K562 (cell line): ENCODE data around the gene GALT. TPM values are rescaled to one million over a fixed set of nuclear protein-coding genes. Genes with fewer than 3 reads are reported as not detected.

Experiments used
- ATAC-seq: fragments of 200-7000 bp; cut with Tn5 transposase; 3 replicates; pipeline ENCODE4 v1.9.1; 2020; ENCODE audit warnings: moderate library complexity
- BruUV-seq: library from RNA; stranded (reverse); fragments of 400-500 nt; replicated peaks from 2 replicates; lab custom pipeline; 2021; lab: Mats Ljungman, UMichigan
- CTCF ChIA-PET: fragments of 300-600 bp; formaldehyde crosslinking; extraction: SDS; loops from one replicate; lab custom pipeline; 2021; ENCODE audit warnings: low intra/inter-chr PET ratio; lab: Yijun Ruan, JAX
- POLR2A ChIA-PET: fragments of 300-600, 350-650 bp; sonication (Branson Sonifier 250); formaldehyde crosslinking; extraction: SDS; loops from one replicate; lab custom pipeline; 2021; ENCODE audit warnings: antibody characterized with exemption, inconsistent platforms; lab: Yijun Ruan, JAX
- DNase-seq, 4 experiments: peaks; one replicate each; pipeline versions ENCODE4 v3.0.0 to v3.0.0-alpha.2; 2011 to 2018; ENCODE audit warnings: low spot score in 3 of 4, mixed read lengths in 3 of 4; ENCODE audit errors: extremely low read depth in 1 of 4
- FAIRE-seq: peaks from 2 replicates; lab custom pipeline; 2011; peaks lifted over from hg19 to GRCh38; lab: Jason Lieb, UNC
- H2AFZ ChIP-seq: 2 replicates; pipeline ENCODE4 v1.6.0; 2011; ENCODE audit warnings: low read depth, low read length, control low read depth, inconsistent platforms
- H3K27ac ChIP-seq: fragments of 200-600 bp; 3 replicates; pipeline ENCODE4 v1.8.0; 2011; ENCODE audit warnings: low read depth, mild to moderate bottlenecking, control low read depth, inconsistent platforms, low read length, moderate library complexity, mixed read lengths; ENCODE audit errors: extremely low read depth
- H3K27me3 ChIP-seq, 2 experiments: fragments of 300-600 bp in 1 of 2; 2 replicates in 1 of 2; 3 replicates in 1 of 2; pipeline versions ENCODE4 v1.6.0 to v1.8.0; 2011; ENCODE audit warnings: inconsistent platforms in 2 of 2, low read length in 2 of 2, mild to moderate bottlenecking in 1 of 2, mixed read lengths in 1 of 2, moderate library complexity in 1 of 2; ENCODE audit not compliant: control insufficient read depth in 2 of 2, insufficient read depth in 2 of 2
- H3K36me3 ChIP-seq: fragments of 300-600 bp; 3 replicates; pipeline ENCODE4 v1.8.0; 2011; ENCODE audit warnings: mild to moderate bottlenecking, low read length, inconsistent platforms; ENCODE audit not compliant: control insufficient read depth, insufficient read depth
- H3K4me1 ChIP-seq, 2 experiments: fragments of 200-600 bp in 1 of 2; replicated peaks in 1 of 2; 2 replicates in 1 of 2; 3 replicates in 1 of 2; pipeline versions ENCODE4 v1.5.1 to v1.8.0; 2011; ENCODE audit warnings: inconsistent platforms in 2 of 2, low read length in 2 of 2, mild to moderate bottlenecking in 1 of 2, mixed read lengths in 1 of 2, moderate library complexity in 1 of 2; ENCODE audit not compliant: control insufficient read depth in 2 of 2, insufficient read depth in 2 of 2
- H3K4me2 ChIP-seq: 2 replicates; pipeline ENCODE4 v1.6.1; 2011; ENCODE audit warnings: low read length, control low read depth, inconsistent platforms, mixed read lengths; ENCODE audit not compliant: insufficient read depth
- H3K4me3 ChIP-seq: fragments of 200-600 bp; sonication (generic), shearing (Covaris generic); 2 replicates; pipeline ENCODE4 v1.5.1; 2016; ENCODE audit warnings: control low read depth, inconsistent platforms
- H3K79me2 ChIP-seq: fragments of 200-600 bp; 3 replicates; pipeline ENCODE4 v1.8.0; 2011; ENCODE audit warnings: low read length, inconsistent platforms; ENCODE audit not compliant: control insufficient read depth, insufficient read depth
- H3K9ac ChIP-seq, 2 experiments: 2 replicates each; pipeline versions ENCODE4 v1.6.0 to v1.6.1; 2011; ENCODE audit warnings: low read depth in 2 of 2, low read length in 2 of 2, control low read depth in 1 of 2, inconsistent platforms in 1 of 2, mild to moderate bottlenecking in 1 of 2, mixed read lengths in 1 of 2; ENCODE audit not compliant: insufficient read depth in 1 of 2
- H3K9me1 ChIP-seq: one replicate; pipeline ENCODE4 v1.6.0; 2011; ENCODE audit warnings: inconsistent platforms, mild to moderate bottlenecking, low read length, moderate library complexity; ENCODE audit not compliant: control insufficient read depth, insufficient read depth
- H3K9me3 ChIP-seq: replicated peaks from 2 replicates; pipeline ENCODE4 v1.5.1; 2011; ENCODE audit warnings: low read depth, low read length, inconsistent platforms; ENCODE audit not compliant: control insufficient read depth, insufficient read depth
- H4K20me1 ChIP-seq: replicated peaks from 2 replicates; pipeline ENCODE4 v1.6.1; 2011; ENCODE audit warnings: low read length, inconsistent platforms, mixed read lengths; ENCODE audit not compliant: control insufficient read depth, insufficient read depth
- C11orf30 ChIP-seq: fragments of 450-650 bp; IDR thresholded peaks from 2 replicates; pipeline ENCODE4 v1.6.1; 2016; ENCODE audit warnings: low read depth, mild to moderate bottlenecking
- ERF ChIP-seq: fragments of 450-650 bp; formaldehyde crosslinking; IDR thresholded peaks from 2 replicates; pipeline ENCODE4 v1.4.0; 2020; ENCODE audit warnings: mild to moderate bottlenecking, mixed read lengths
- HDAC6 ChIP-seq: IDR thresholded peaks from 2 replicates; pipeline ENCODE4 v1.6.1; 2012; ENCODE audit warnings: low read depth, mild to moderate bottlenecking, control low read depth, inconsistent platforms, low read length, moderate library complexity
- ID3 ChIP-seq, 2 experiments: fragments of 250-450 bp in 1 of 2; fragments of 450-650 bp in 1 of 2; sonication (Bioruptor Pico) in 1 of 2; IDR thresholded peaks; 2 replicates each; pipeline versions ENCODE4 v1.6.1 to v1.8.0; 2016 to 2021; ENCODE audit warnings: mild to moderate bottlenecking in 2 of 2, moderate library complexity in 2 of 2, missing compliant biosample characterization in 1 of 2, missing genetic modification characterization in 1 of 2
- ILF3 ChIP-seq: fragments of 450-650 bp; IDR thresholded peaks from 2 replicates; pipeline ENCODE4 v1.6.1; 2018; ENCODE audit warnings: antibody characterized with exemption, mild to moderate bottlenecking, moderate library complexity, borderline replicate concordance
- L3MBTL2 ChIP-seq: fragments of 450-650 bp; IDR thresholded peaks from 2 replicates; pipeline ENCODE4 v1.6.1; 2016; ENCODE audit warnings: mild to moderate bottlenecking, moderate library complexity
- MCM5 ChIP-seq: fragments of 450-650 bp; IDR thresholded peaks from 2 replicates; pipeline ENCODE4 v1.6.1; 2016; ENCODE audit warnings: low read depth
- NBN ChIP-seq: fragments of 450-650 bp; IDR thresholded peaks from 2 replicates; pipeline ENCODE4 v1.6.1; 2016; ENCODE audit warnings: low read depth, mild to moderate bottlenecking
- NCOA1 ChIP-seq: fragments of 450-650 bp; IDR thresholded peaks from 2 replicates; pipeline ENCODE4 v1.6.1; 2016; ENCODE audit warnings: low read depth
- NFATC3 ChIP-seq: fragments of 450-650 bp; IDR thresholded peaks from 2 replicates; pipeline ENCODE4 v1.6.1; 2017; ENCODE audit warnings: mild to moderate bottlenecking
- NFRKB ChIP-seq: fragments of 450-650 bp; IDR thresholded peaks from 2 replicates; pipeline ENCODE4 v1.6.1; 2016; ENCODE audit warnings: low read depth
- SMAD3 ChIP-seq: fragments of 450-650 bp; formaldehyde crosslinking; conservative IDR thresholded peaks from 2 replicates; pipeline ENCODE4 v1.4.0; 2020; ENCODE audit warnings: mild to moderate bottlenecking
- TAL1 ChIP-seq: fragments of 450-650 bp; IDR thresholded peaks from 2 replicates; pipeline ENCODE4 v1.6.1; 2016; ENCODE audit warnings: mild to moderate bottlenecking
- TFAP4 ChIP-seq: sonication (generic); formaldehyde crosslinking; IDR thresholded peaks from 2 replicates; pipeline ENCODE4 v1.8.0; 2022; ENCODE audit warnings: missing genetic modification reagents, mild to moderate bottlenecking, moderate library complexity, borderline replicate concordance
- ZNF134 ChIP-seq: fragments of 250-450 bp; sonication (Bioruptor Pico); conservative IDR thresholded peaks from 2 replicates; pipeline ENCODE4 v1.4.0; 2020
- ZNF583 ChIP-seq: fragments of 250-450 bp; sonication (Bioruptor Pico); IDR thresholded peaks from 2 replicates; pipeline ENCODE4 v1.4.0; 2020
- WGBS: fragments of 100-300 bp; shearing (Covaris generic); methylation state at CpG from one replicate; pipeline ENCODE4 v1.1.6; 2016; ENCODE audit warnings: low coverage, mixed read lengths; ENCODE audit not compliant: insufficient coverage; ENCODE audit errors: missing lambda C conversion rate; 5-methylcytosine and 5-hydroxymethylcytosine counted together
- in situ Hi-C: fragments of 300-500 bp; cut with MboI; formaldehyde crosslinking; loops from 4 replicates; pipeline ENCODE4 v1.15.0; 2018; ENCODE audit warnings: inconsistent platforms, mixed read lengths
- intact Hi-C: fragments of 100-400 bp; cut with micrococcal nuclease; formaldehyde crosslinking; loops from 2 replicates; pipeline ENCODE4 v1.14.2; 2022
- polyA plus RNA-seq, 8 experiments: library from polyadenylated mRNA; depleted of rRNA in 4 of 8; stranded (reverse) in 5 of 8; unstranded in 3 of 8; fragments of >200 nt; fragmentation: Nextera tagmentation in 2 of 8; fragmentation: Illumina TruSeq in 1 of 8; extraction: Ambion mirVana in 2 of 8; extraction: Trizol in 1 of 8; gene quantifications; 2 replicates each; pipeline versions ENCODE4 v1.2.1 to v1.2.3, GENCODE V29; 2011 to 2014; ENCODE audit warnings: inconsistent platforms in 1 of 8, missing spikeins in 1 of 8
- total RNA-seq, 7 experiments: library from RNA; depleted of rRNA in 6 of 7; stranded (reverse); fragments of >200 nt in 6 of 7; fragmentation: Illumina TruSeq in 2 of 7; extraction: Trizol in 2 of 7; gene quantifications; 2 replicates each; pipeline versions ENCODE4 v1.2.1 to v1.2.3, GENCODE V29; 2011 to 2021; ENCODE audit warnings: low replicate concordance in 1 of 7
- TF ChIP-seq, protein P1 (sequence below): fragments of 450-650 bp; conservative IDR thresholded peaks from 2 replicates; pipeline ENCODE4 v1.6.1; 2016; ENCODE audit warnings: missing genetic modification characterization, low read depth, mild to moderate bottlenecking, missing compliant biosample characterization, moderate library complexity
- TF ChIP-seq, protein P2 (sequence below): fragments of 450-650 bp; formaldehyde crosslinking; IDR thresholded peaks from 2 replicates; pipeline ENCODE4 v1.4.0; 2022; ENCODE audit warnings: missing genetic modification characterization

Gene GALT
- total and polyA plus RNA-seq, 9 of the 15 experiments (the other 6 are each of a cell fraction or from before 2014, with no cell fraction given), result 7.3 to 29.2 (median 15.6) TPM

DNA sequence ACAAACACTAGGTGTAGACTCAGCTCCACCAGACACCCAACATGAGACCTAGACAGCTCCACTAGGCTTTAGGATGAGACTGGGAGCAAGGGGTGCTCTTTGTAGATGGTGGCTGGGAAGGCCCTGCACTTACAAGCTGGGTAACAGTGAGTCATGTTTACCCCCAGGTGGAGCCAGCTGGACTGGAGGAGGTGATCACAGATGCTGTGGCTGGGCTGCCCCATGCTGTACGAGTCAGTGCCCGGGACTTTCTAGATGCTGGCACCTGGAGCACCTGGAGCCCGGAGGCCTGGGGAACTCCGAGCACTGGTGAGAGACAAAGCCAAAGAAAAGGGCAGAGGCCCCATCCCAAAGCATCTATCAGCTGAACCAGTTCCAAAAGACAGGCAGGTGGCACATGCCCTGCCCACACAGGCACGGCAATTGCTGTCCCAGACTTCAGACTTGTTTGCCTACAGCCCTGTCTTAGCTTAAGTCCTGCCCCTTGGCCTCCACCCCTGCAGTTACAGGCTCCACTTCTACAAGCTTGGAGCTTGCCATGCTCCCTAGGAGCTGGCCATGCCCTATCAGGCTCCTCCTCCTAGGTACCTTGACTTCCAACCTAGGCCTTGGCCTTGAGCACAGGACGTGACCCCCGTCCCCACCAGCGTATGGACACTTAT, 13.2 kb downstream of the GALT start (continued):
- TF ChIP-seq L3MBTL2, result no peak
- no peak for TF ChIP-seq MCM5
- TF ChIP-seq HDAC6, result no peak
- no peak for TF ChIP-seq ZNF583 (CRISPR knock-in tag)
- no peak for TF ChIP-seq NFRKB
- TF ChIP-seq NCOA1, result no peak
- TF ChIP-seq, protein P1, sequence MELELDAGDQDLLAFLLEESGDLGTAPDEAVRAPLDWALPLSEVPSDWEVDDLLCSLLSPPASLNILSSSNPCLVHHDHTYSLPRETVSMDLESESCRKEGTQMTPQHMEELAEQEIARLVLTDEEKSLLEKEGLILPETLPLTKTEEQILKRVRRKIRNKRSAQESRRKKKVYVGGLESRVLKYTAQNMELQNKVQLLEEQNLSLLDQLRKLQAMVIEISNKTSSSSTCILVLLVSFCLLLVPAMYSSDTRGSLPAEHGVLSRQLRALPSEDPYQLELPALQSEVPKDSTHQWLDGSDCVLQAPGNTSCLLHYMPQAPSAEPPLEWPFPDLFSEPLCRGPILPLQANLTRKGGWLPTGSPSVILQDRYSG (tag), result no peak
- TF ChIP-seq ILF3, result no peak

- no peak within 1 kb of the TSS for H2AFZ ChIP-seq
- H3K4me2 ChIP-seq, result no peak within 1 kb of the TSS
- no peaks in the 10 kb centered on the region for H3K27me3 ChIP-seq
- no peak within 1 kb of the TSS for H3K9ac ChIP-seq
- no peak for ATAC-seq
- 0 out of 2 replicates have a peak, but pooled peaks cover 4% of the 10 kb centered on the region for H4K20me1 ChIP-seq
- H3K4me3 ChIP-seq, result no peak within 1 kb of the TSS
- intact Hi-C loops (no loop called here), in situ Hi-C loops (no loop called here)
- H3K27ac ChIP-seq, result no peak within 1 kb of the TSS
- ChIA-PET CTCF (no interaction called here), POLR2A (interaction anchor here (0.7 to 2.8 kb wide), 3 partner anchors 11 to 12 kb away, joined by 3 to 13 read pairs (median 5); partner anchors contain the start of gene IL11RA)
- peaks cover 21% of the 10 kb centered on the region for H3K79me2 ChIP-seq
- 67% methylated on average over 3 of the region's 4 CpGs for WGBS
- H3K9me1 ChIP-seq, result peaks cover 2% of the 10 kb centered on the region
- FAIRE-seq, result no peak
- H3K4me1 ChIP-seq, result peaks cover 18 to 21% of the 10 kb centered on the region in 2 experiments
- peaks cover 3% of the 10 kb centered on the region; the same call in 2 of the 3 replicates for H3K36me3 ChIP-seq
- TF ChIP-seq C11orf30, result no peak
- TF ChIP-seq SMAD3, result no peak
- TF ChIP-seq TFAP4, result no peak
- no peak for TF ChIP-seq TAL1
- TF ChIP-seq ID3 (CRISPR knock-in tag; IDR thresholded peaks at IDR 0.05), result no peak
- TF ChIP-seq ID3 (tag; IDR thresholded peaks at IDR 0.05), result no peak
- no peak for TF ChIP-seq NFATC3
- no peak for TF ChIP-seq NBN
- no peak for TF ChIP-seq ZNF134 (CRISPR knock-in tag)
- TF ChIP-seq, protein P2, sequence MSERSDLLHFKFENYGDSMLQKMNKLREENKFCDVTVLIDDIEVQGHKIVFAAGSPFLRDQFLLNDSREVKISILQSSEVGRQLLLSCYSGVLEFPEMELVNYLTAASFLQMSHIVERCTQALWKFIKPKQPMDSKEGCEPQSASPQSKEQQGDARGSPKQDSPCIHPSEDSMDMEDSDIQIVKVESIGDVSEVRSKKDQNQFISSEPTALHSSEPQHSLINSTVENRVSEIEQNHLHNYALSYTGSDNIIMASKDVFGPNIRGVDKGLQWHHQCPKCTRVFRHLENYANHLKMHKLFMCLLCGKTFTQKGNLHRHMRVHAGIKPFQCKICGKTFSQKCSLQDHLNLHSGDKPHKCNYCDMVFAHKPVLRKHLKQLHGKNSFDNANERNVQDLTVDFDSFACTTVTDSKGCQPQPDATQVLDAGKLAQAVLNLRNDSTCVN (CRISPR knock-in tag), result no peak
- no peak for TF ChIP-seq ERF (CRISPR knock-in tag)
- H3K9me3 ChIP-seq, result no peaks in the 10 kb centered on the region
- BruUV-seq, result no TSS peak
- DNase-seq, result no peak
Measured at GRCh38 chr9:34662526-34663302, 16.2 kb downstream of the GALT start, which contains the start of gene CCL27. Gene CCL27, minus strand, starts transcription at chr9:34662657. Its CDS starts 24 bp downstream, at chr9:34662633.
